Colon (tissue), 2 donors: ENCODE results near the gene GPR34.
A peak's percentile ranks its signal among the peaks of the same experiment; 100 is the strongest.
"Not testable (repeated sequence)": the region's sequence is repeated elsewhere in the genome, so short reads cannot be mapped to it uniquely, and the experiment has no call there.

Experiments
- FAIRE-seq: peaks from 2 replicates; lab custom pipeline; 2012; peaks lifted over from hg19 to GRCh38; lab: Jason Lieb, UNC
- donor health status: control.
- donor health status: control.

Gene GPR34

GRCh38 chrX:41693024-41693423, 4.3 kb downstream of the GPR34 start:
- no peak for FAIRE-seq

- FAIRE-seq, result no peak
Observed at GRCh38 chrX:41695426-41695825, 6.7 kb downstream of the GPR34 start.

GRCh38 chrX:41703574-41704029, 14.8 kb downstream of the GPR34 start:
- FAIRE-seq, result no peak

- FAIRE-seq, result no peak
Observed at GRCh38 chrX:41705042-41705441, 16.3 kb downstream of the GPR34 start.

GRCh38 chrX:41705680-41706374, 17.1 kb downstream of the GPR34 start:
- no peak for FAIRE-seq

GRCh38 chrX:41707218-41707617, 18.4 kb downstream of the GPR34 start:
- no peak for FAIRE-seq

- no peak for FAIRE-seq
Observed at GRCh38 chrX:41708486-41708885, 19.7 kb downstream of the GPR34 start.

- no peak for FAIRE-seq
Observed at GRCh38 chrX:41711021-41711667, 22.4 kb downstream of the GPR34 start.

- no peak for FAIRE-seq
Observed at GRCh38 chrX:41716222-41716621, 27.4 kb downstream of the GPR34 start.

- FAIRE-seq, result no peak
Observed at GRCh38 chrX:41716767-41717473, 28.1 kb downstream of the GPR34 start.

- FAIRE-seq, result no peak
Observed at GRCh38 chrX:41718481-41719235, 29.9 kb downstream of the GPR34 start.

GRCh38 chrX:41719610-41720009, 30.8 kb downstream of the GPR34 start:
- FAIRE-seq, result not testable (repeated sequence)

GRCh38 chrX:41720125-41720779, 31.5 kb downstream of the GPR34 start:
- FAIRE-seq, result no peak

- FAIRE-seq, result no peak
Observed at GRCh38 chrX:41721590-41721989, 32.8 kb downstream of the GPR34 start.

GRCh38 chrX:41722214-41722613, 33.4 kb downstream of the GPR34 start:
- no peak for FAIRE-seq

GRCh38 chrX:41722816-41723618, 34.2 kb downstream of the GPR34 start:
- FAIRE-seq, result peak; percentile 24

- no peak for FAIRE-seq
Observed at GRCh38 chrX:41723826-41724225, 35.1 kb downstream of the GPR34 start, which contains the start of gene GPR82. Gene GPR82, plus strand, starts transcription at chrX:41724181. Its CDS starts 2,846 bp downstream, at chrX:41727027.

GRCh38 chrX:41728125-41728524, 39.4 kb downstream of the GPR34 start:
- no peak for FAIRE-seq

- FAIRE-seq, result peak; percentile 73
Observed at GRCh38 chrX:41730081-41730480, 41.3 kb downstream of the GPR34 start.

- no peak for FAIRE-seq
Observed at GRCh38 chrX:41732260-41732659, 43.5 kb downstream of the GPR34 start.

GRCh38 chrX:41733939-41734338, 45.2 kb downstream of the GPR34 start:
- FAIRE-seq, result no peak
